Kidney (tissue), 14 donors: ENCODE results near the gene RHOC. TPM values are rescaled to one million over a fixed set of nuclear protein-coding genes. Genes with fewer than 3 reads are reported as not detected.
A peak's percentile ranks its signal among the peaks of the same experiment; 100 is the strongest.
"Not testable (repeated sequence)": the region's sequence is repeated elsewhere in the genome, so short reads cannot be mapped to it uniquely, and the experiment has no call there.

Experiments used
- DNase-seq, 5 donors: peaks; one replicate each; pipeline ENCODE4 v3.0.0-alpha.2; 2013 to 2020
- FAIRE-seq: peaks from 2 replicates; lab custom pipeline; 2012; peaks lifted over from hg19 to GRCh38; lab: Jason Lieb, UNC
- H3K27ac ChIP-seq, 2 donors: one replicate each; pipeline ENCODE4 v1.7.0; 2013; ENCODE audit warnings: low read depth in 2 of 2, low read length in 2 of 2, inconsistent platforms in 1 of 2
- H3K27me3 ChIP-seq: one replicate; pipeline ENCODE4 v1.7.1; 2013; ENCODE audit warnings: low read length, inconsistent platforms; ENCODE audit not compliant: control insufficient read depth, insufficient read depth
- H3K36me3 ChIP-seq, 3 donors: one replicate each; pipeline versions ENCODE4 v1.7.0 to v1.7.1; 2013; ENCODE audit warnings: low read length in 3 of 3, control low read depth in 1 of 3, inconsistent platforms in 1 of 3; ENCODE audit not compliant: insufficient read depth in 3 of 3, control insufficient read depth in 2 of 3
- H3K4me1 ChIP-seq, 3 donors: one replicate each; pipeline versions ENCODE4 v1.7.0 to v1.7.1; 2013; ENCODE audit warnings: low read length in 3 of 3, inconsistent platforms in 1 of 3, low read depth in 1 of 3; ENCODE audit not compliant: control insufficient read depth in 2 of 3, insufficient read depth in 2 of 3
- H3K4me3 ChIP-seq, 3 donors: one replicate each; pipeline versions ENCODE4 v1.7.0 to v1.8.1; 2013; ENCODE audit warnings: low read length in 3 of 3, control low read depth in 1 of 3, inconsistent platforms in 1 of 3
- H3K9ac ChIP-seq, 3 donors: one replicate each; pipeline versions ENCODE4 v1.7.0 to v1.7.1; 2013; ENCODE audit warnings: low read length in 3 of 3, control low read depth in 1 of 3, inconsistent platforms in 1 of 3
- H3K9me3 ChIP-seq, 3 donors: one replicate each; pipeline versions ENCODE4 v1.7.0 to v1.7.1; 2013; ENCODE audit warnings: low read length in 3 of 3, control low read depth in 1 of 3, inconsistent platforms in 1 of 3; ENCODE audit not compliant: control insufficient read depth in 2 of 3, insufficient read depth in 1 of 3
- intact Hi-C: fragments of 100-400 bp; cut with DNase I; formaldehyde crosslinking; loops from one replicate; pipeline ENCODE4 v1.11.1; 2022
- polyA plus RNA-seq: library from polyadenylated mRNA; stranded (reverse); fragments of 350-450 nt; fragmentation: Illumina TruSeq; extraction: RNeasy Lipid Tissue Mini Kit (QIAGEN cat#74804); gene quantifications from one replicate; pipeline ENCODE4 v1.2.3, GENCODE V29; 2014; ENCODE audit warnings: low read depth, low replicate concordance; ENCODE audit not compliant: insufficient read depth
- total RNA-seq: library from RNA; stranded (reverse); fragmentation: NEBNext Ultra II Directional; extraction: Animal tissue kit (Norgen Biotek cat#: 25700); gene quantifications from one replicate; pipeline ENCODE4 v1.2.1, GENCODE V29; 2021
- TF ChIP-seq, protein P1 (sequence below): IDR thresholded peaks from 3 replicates; pipeline ENCODE4 v1.5.1; 2012; ENCODE audit warnings: mild to moderate bottlenecking, moderate library complexity, borderline replicate concordance; ENCODE audit not compliant: insufficient read depth; ENCODE audit errors: extremely low read depth
- donor health status: control.
- donor health status: control.
- donor health status: control.
- donor health status: control.
- donor health status: control.
- donor health status: DM: yes; HTN: yes; CAD: no.
- donor health status: Normal renal cell carcinoma (clear cell type).

RHOC gene
- total and polyA plus RNA-seq, 2 donors from 2014 or later: 270 to 501 TPM

DNA sequence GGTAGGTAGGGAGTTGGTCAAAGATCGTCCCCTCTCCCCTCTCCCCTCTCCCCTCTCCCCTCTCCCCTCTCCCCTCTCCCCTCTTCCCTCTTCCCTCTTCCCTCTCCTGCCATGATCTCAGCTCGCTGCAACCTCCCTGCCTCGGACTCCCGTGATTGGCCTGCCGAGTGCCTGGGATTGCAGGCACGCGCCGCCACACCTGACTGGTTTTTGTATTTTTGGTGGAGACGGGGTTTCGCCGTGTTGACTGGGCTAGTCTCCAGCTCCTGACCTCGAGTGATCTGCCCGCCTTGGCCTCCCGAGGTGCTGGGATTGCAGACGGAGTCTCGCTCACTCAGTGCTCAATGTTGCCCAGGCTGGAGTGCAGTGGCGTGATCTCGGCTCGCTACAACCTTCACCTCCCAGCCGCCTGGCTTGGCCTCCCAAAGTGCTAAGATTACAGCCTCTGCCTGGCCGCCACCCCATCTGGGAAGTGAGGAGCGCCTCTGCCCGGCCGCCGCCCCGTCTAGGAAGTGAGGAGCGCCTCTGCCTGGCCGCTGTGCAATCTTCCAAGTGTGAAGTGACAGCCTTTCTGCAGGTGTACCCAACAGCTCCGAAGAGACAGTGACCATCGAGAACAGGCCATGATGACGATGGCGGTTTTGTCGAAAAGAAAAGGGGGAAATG, 21.5 kb upstream of the RHOC start:
- peak in 1 of 5 donors; percentile 20 for DNase-seq
- intact Hi-C loops: loop anchor here (10.0 kb wide), 1 partner anchor 316 kb away; no protein-coding TSS in a partner anchor

DNA sequence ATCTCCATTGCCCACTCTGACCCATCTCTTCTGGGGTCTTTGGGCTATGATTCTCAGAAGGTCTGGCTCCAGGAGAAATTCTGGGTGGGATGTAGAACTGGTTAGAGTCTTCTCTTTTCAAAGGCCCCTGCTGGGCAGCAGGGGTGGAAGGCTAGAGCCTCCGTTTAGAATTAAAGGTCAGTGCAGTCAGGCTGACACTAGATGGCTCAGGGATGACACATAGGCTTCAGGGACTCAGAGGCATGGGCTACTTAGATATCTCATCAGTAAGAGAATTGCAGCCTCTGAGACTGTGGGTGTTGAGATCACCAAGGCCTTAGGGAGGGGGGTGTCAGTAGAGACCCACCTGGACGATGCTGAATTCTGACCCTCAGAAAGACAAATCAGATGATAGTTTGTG, 20.8 kb upstream of the RHOC start:
- H3K9me3 ChIP-seq: no peaks in the 10 kb centered on the region
- H3K36me3 ChIP-seq: no peaks in the 10 kb centered on the region
- H3K27ac ChIP-seq: no peak overlapping the region
- intact Hi-C loops: loop anchor here (10.0 kb wide), 1 partner anchor 317 kb away; no protein-coding TSS in a partner anchor
- no peaks in the 10 kb centered on the region for H3K27me3 ChIP-seq
- no peak overlapping the region for H3K9ac ChIP-seq
- FAIRE-seq: no peak
- no peaks in the 10 kb centered on the region for H3K4me1 ChIP-seq
- H3K4me3 ChIP-seq: no peak overlapping the region
- DNase-seq: peak in 1 of 5 donors; percentile 13
- TF ChIP-seq, protein P1, sequence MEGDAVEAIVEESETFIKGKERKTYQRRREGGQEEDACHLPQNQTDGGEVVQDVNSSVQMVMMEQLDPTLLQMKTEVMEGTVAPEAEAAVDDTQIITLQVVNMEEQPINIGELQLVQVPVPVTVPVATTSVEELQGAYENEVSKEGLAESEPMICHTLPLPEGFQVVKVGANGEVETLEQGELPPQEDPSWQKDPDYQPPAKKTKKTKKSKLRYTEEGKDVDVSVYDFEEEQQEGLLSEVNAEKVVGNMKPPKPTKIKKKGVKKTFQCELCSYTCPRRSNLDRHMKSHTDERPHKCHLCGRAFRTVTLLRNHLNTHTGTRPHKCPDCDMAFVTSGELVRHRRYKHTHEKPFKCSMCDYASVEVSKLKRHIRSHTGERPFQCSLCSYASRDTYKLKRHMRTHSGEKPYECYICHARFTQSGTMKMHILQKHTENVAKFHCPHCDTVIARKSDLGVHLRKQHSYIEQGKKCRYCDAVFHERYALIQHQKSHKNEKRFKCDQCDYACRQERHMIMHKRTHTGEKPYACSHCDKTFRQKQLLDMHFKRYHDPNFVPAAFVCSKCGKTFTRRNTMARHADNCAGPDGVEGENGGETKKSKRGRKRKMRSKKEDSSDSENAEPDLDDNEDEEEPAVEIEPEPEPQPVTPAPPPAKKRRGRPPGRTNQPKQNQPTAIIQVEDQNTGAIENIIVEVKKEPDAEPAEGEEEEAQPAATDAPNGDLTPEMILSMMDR: no peak

More for the DNA sequence above, 21.5 kb upstream of the RHOC start:
- H3K9ac ChIP-seq, FAIRE-seq, H3K4me1 ChIP-seq, H3K4me3 ChIP-seq, H3K27ac ChIP-seq, H3K27me3 ChIP-seq, H3K9me3 ChIP-seq, H3K36me3 ChIP-seq: not testable (repeated sequence)

DNA sequence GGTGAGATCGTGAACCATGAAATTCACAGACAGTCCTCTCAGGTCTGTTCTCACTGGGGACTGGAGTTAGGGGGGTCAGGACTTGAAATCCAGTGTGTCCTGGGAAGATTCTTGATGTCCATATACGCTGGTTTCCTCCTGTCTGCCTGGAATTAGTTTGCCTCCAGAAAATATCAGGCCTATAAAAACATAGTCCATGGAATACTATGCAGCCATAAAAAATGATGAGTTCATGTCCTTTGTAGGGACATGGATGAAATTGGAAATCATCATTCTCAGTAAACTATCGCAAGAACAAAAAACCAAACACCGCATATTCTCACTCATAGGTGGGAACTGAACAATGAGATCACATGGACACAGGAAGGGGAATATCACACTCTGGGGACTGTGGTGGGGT, 17.3 kb upstream of the RHOC start:
- H3K9ac ChIP-seq, H3K4me1 ChIP-seq, DNase-seq, H3K9me3 ChIP-seq, H3K4me3 ChIP-seq, H3K36me3 ChIP-seq, H3K27me3 ChIP-seq, FAIRE-seq, H3K27ac ChIP-seq: not testable (repeated sequence)
- intact Hi-C loops: loop anchor here (10.0 kb wide), 1 partner anchor 321 kb away; no protein-coding TSS in a partner anchor

DNA sequence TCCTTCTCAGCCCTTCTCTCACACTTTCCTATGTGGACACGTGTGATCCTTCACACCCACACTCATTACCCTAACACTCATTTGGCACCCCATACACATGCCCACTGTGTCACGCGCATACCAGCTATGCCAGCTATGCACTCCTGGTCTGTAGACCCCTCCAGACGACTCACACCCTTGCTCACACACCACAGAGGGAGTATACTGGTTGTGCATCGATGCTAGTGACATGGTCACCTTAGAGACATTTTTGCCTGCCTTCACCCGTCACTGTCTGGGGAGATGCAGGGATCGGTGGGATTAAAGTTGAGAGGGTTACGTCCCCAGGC, 16.5 kb upstream of the RHOC start:
- Histone ChIP-seq H3K36me3 (no peaks in the 10 kb centered on the region), H3K9me3 (no peaks in the 10 kb centered on the region), H3K9ac (no peak overlapping the region), H3K4me3 (no peak overlapping the region), H3K27me3 (no peaks in the 10 kb centered on the region), H3K27ac (no peak overlapping the region), H3K4me1 (peaks cover 0 to 3% (median 0%) of the 10 kb centered on the region in 3 donors)
- TF ChIP-seq, protein P1: no peak
- intact Hi-C loops: loop anchor here (10.0 kb wide), 1 partner anchor 321 kb away; no protein-coding TSS in a partner anchor
- no peak for DNase-seq
- no peak for FAIRE-seq
